Glomerular visceral epithelial cell (primary cell): ENCODE data around the gene TTC12.

Source experiments
- DNase-seq: peaks from one replicate; pipeline ENCODE4 v3.0.0-alpha.2; 2016; ENCODE audit errors: extremely low spot score

The TTC12 gene

GRCh38 chr11:113314389-113315301, at the start of gene TTC12:
TTC12 (plus strand) TSS chr11:113314583; CDS start chr11:113316258, 1,675 bp downstream.
- DNase-seq: peak; percentile 90

GRCh38 chr11:113265362-113265761, 49.0 kb upstream of the TTC12 start:
- DNase-seq: no peak

GRCh38 chr11:113267493-113267892, 46.9 kb upstream of the TTC12 start:
- DNase-seq: no peak

GRCh38 chr11:113269096-113269495, 45.3 kb upstream of the TTC12 start:
- DNase-seq: no peak

- no peak for DNase-seq
Observed at GRCh38 chr11:113269636-113270035, 44.7 kb upstream of the TTC12 start.

GRCh38 chr11:113270080-113270479, 44.3 kb upstream of the TTC12 start:
- no peak for DNase-seq

- no peak for DNase-seq
Observed at GRCh38 chr11:113271551-113272245, 42.7 kb upstream of the TTC12 start.

GRCh38 chr11:113272281-113272680, 42.1 kb upstream of the TTC12 start:
- no peak for DNase-seq

- DNase-seq: no peak
Observed at GRCh38 chr11:113272927-113273615, 41.3 kb upstream of the TTC12 start.

- DNase-seq: no peak
Observed at GRCh38 chr11:113273720-113274119, 40.7 kb upstream of the TTC12 start.

GRCh38 chr11:113274713-113275582, 39.4 kb upstream of the TTC12 start:
- peak; percentile 3 for DNase-seq

GRCh38 chr11:113275602-113276001, 38.8 kb upstream of the TTC12 start:
- DNase-seq: no peak

GRCh38 chr11:113276466-113276865, 37.9 kb upstream of the TTC12 start:
- no peak for DNase-seq

- no peak for DNase-seq
Observed at GRCh38 chr11:113277907-113278306, 36.5 kb upstream of the TTC12 start.

- DNase-seq: no peak
Observed at GRCh38 chr11:113278481-113278880, 35.9 kb upstream of the TTC12 start.

- no peak for DNase-seq
Observed at GRCh38 chr11:113278925-113279324, 35.5 kb upstream of the TTC12 start.

- no peak for DNase-seq
Observed at GRCh38 chr11:113279591-113279990, 34.8 kb upstream of the TTC12 start.

GRCh38 chr11:113281052-113281725, 33.2 kb upstream of the TTC12 start:
- no peak for DNase-seq

- no peak for DNase-seq
Observed at GRCh38 chr11:113282898-113283437, 31.4 kb upstream of the TTC12 start.

GRCh38 chr11:113283881-113284280, 30.5 kb upstream of the TTC12 start:
- DNase-seq: no peak

GRCh38 chr11:113286009-113286408, 28.4 kb upstream of the TTC12 start:
- DNase-seq: no peak
